ENCODE measurements around the gene EBF3. TPM values are rescaled to one million over a fixed set of nuclear protein-coding genes. Genes with fewer than 3 reads are reported as not detected.

Gene EBF3
- total and polyA plus RNA-seq, 3 donors from 2014 or later = 4.0 to 7.6 (median 6.0) TPM

GRCh38 chr10:130000918-130001317, 36.8 kb upstream of the EBF3 start:
- Histone ChIP-seq H3K36me3 (ENCODE audit: low read depth, missing control alignments) (no peaks in the 10 kb centered on the region), H3K27ac (no peak overlapping the region), H3K27me3 (no peaks in the 10 kb centered on the region), H3K9me3 (no peaks in the 10 kb centered on the region), H3K4me3 (no peak overlapping the region), H3K4me1 (no peaks in the 10 kb centered on the region)
- TF ChIP-seq CTCF (IDR thresholded peaks at IDR 0.05) = no peak
- no peak for TF ChIP-seq POLR2A (IDR thresholded peaks at IDR 0.05)
- 82 to 90% methylated on average over 4 of the region's 4 CpGs for WGBS, 2 donors
- intact Hi-C loops (cut with DNase I; ENCODE audit: low total_unique reads) = no loop called here
- DNase-seq = no peak

GRCh38 chr10:129999140-129999539, 35.1 kb upstream of the EBF3 start:
- no peak overlapping the region for H3K27ac ChIP-seq
- no peak overlapping the region for H3K4me3 ChIP-seq
- no peaks in the 10 kb centered on the region for H3K36me3 ChIP-seq (ENCODE audit: low read depth, missing control alignments)
- WGBS, 2 donors = 93 to 97% methylated on average over 4 of the region's 4 CpGs
- no peak for DNase-seq
- H3K4me1 ChIP-seq = no peaks in the 10 kb centered on the region
- no peaks in the 10 kb centered on the region for H3K27me3 ChIP-seq
- TF ChIP-seq CTCF (IDR thresholded peaks at IDR 0.05) (no peak), POLR2A (IDR thresholded peaks at IDR 0.05) (no peak)
- H3K9me3 ChIP-seq = no peaks in the 10 kb centered on the region
- intact Hi-C loops (cut with DNase I; ENCODE audit: low total_unique reads) = no loop called here

DNA sequence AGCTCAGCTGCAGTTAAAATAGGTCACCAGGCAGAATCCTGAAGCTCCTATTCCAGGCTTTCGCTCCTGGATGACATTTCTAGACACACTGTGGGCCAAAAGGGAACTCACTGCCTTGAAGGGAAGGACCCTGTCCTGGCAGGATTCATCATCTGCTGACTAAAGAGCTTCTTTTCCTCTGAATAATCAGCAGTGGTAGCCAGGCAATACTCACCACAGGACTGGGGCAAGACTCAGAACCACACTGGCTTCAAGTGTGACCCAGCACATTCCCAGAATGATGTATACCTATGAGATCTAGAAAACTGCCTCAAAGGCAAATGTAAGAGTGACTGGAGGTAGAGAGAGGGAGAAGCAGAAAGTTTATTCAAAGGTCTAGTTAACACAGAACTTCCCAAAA, 29.5 kb upstream of the EBF3 start:
- DNase-seq = no peak
- Histone ChIP-seq H3K4me3 (no peak overlapping the region), H3K4me1 (no peaks in the 10 kb centered on the region), H3K36me3 (ENCODE audit: low read depth, missing control alignments) (no peaks in the 10 kb centered on the region), H3K27ac (no peak overlapping the region), H3K27me3 (no peaks in the 10 kb centered on the region), H3K9me3 (no peaks in the 10 kb centered on the region)
- intact Hi-C loops (cut with DNase I; ENCODE audit: low total_unique reads) = no loop called here
- no peak for TF ChIP-seq CTCF (IDR thresholded peaks at IDR 0.05)
- TF ChIP-seq POLR2A (IDR thresholded peaks at IDR 0.05) = no peak
- 92% methylated on average over 1 of the region's 1 CpG for WGBS, 2 donors

- TF ChIP-seq POLR2A (IDR thresholded peaks at IDR 0.05) (no peak), CTCF (IDR thresholded peaks at IDR 0.05) (no peak)
- no peaks in the 10 kb centered on the region for H3K36me3 ChIP-seq (ENCODE audit: low read depth, missing control alignments)
- H3K27me3 ChIP-seq = no peaks in the 10 kb centered on the region
- no peak for DNase-seq
- no peak overlapping the region for H3K27ac ChIP-seq
- 80% methylated on average over 3 of the region's 3 CpGs for WGBS, 2 donors
- H3K4me1 ChIP-seq = no peaks in the 10 kb centered on the region
- no peak overlapping the region for H3K4me3 ChIP-seq
- intact Hi-C loops (cut with DNase I; ENCODE audit: low total_unique reads) = no loop called here
- no peaks in the 10 kb centered on the region for H3K9me3 ChIP-seq
Observed at GRCh38 chr10:129992356-129992755, 28.3 kb upstream of the EBF3 start.

DNA sequence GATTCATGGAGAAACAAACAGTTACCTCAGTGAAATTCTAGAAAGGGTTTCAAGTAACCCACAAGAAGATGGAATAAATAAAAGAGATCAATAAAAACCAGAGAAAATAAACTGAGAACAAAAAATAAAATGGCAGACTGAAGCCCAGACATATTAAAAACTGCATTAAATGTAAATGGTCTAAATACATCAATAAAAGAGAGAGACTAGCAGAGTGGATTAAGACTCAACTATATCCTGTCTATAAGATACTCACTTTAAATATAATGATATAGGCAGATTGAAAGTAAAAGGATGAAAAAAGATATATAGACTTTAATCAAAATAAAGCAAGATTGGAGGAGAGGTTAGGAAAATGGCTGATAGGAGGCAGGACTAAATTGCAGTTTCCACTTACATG, 18.8 kb upstream of the EBF3 start:
- Histone ChIP-seq H3K4me1 (no peaks in the 10 kb centered on the region), H3K4me3 (no peak overlapping the region), H3K27ac (no peak overlapping the region), H3K27me3 (no peaks in the 10 kb centered on the region), H3K9me3 (no peaks in the 10 kb centered on the region), H3K36me3 (ENCODE audit: low read depth, missing control alignments) (no peaks in the 10 kb centered on the region)
- TF ChIP-seq CTCF (IDR thresholded peaks at IDR 0.05) = no peak
- TF ChIP-seq POLR2A (IDR thresholded peaks at IDR 0.05) = no peak
- no peak for DNase-seq
- intact Hi-C loops (cut with DNase I; ENCODE audit: low total_unique reads) = no loop called here
